HG02623 (cell line): ENCODE measurements around the gene UBQLN4.
"Not testable (repeated sequence)": the region's sequence is repeated elsewhere in the genome, so short reads cannot be mapped to it uniquely, and the experiment has no call there.

Experiments used
- ATAC-seq: cut with Tn5 transposase; IDR thresholded peaks from one replicate; pipeline ENCODE4 v1.9.1; 2021; ENCODE audit warnings: moderate library complexity; ENCODE audit not compliant: unreplicated experiment

UBQLN4 gene

DNA sequence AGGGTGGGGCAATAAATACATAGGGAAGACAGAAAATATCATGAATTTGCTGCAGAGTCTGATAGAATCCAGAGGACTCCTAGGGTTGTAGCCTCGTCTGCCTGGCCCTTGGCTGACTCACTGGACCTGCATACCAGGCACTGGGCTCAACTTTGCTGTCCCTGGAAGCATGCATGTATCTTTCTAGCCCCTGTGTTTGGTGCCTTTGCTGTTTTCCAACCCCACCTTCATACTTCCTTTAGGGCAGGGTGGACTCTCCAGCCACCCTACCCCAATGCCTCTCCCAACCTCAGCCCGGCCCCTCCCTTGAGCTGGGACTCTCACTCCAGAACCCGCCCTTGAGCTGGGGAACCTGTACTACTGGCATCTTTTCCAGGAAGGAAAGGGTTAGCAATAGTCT lies 8.6 kb upstream of the UBQLN4 start:
- no peak for ATAC-seq

DNA sequence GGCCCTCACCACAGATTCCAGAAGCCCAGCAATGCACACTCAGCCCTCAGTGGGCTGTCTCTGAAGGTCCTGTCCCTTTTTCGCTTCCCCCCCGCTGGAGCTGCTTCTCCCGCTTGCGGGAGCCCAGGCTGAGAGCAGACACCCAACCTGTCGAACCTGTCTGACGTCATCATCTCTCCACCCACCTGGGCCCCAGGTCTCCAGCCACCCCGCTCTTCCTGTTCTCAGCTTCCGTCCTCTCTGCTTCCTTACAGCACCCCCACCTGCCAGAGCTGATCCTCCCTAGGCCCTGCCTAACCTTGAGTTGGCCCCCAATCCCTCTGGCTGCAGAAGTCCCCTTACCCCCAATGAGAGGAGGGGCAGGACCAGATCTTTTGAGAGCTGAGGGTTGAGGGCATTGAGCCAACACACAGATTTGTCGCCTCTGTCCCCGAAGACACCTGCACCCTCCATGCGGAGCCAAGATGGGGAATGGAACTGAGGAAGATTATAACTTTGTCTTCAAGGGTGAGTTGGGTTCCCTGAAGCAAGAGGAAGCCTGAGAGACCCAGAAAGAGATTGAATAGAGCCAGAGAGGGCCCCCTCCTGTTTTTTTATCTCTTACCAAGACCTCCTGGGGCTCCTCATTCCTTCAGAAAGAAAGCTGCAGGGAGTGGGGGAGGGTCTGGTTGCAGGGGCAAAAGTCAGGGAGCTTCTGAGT lies 7.5 kb upstream of the UBQLN4 start, which contains the start of gene RAB25:
RAB25 (plus strand) TSS at position 224 of the 700 bp plus-strand sequence; CDS start at position 465, 241 bp downstream.
- ATAC-seq, result no peak

DNA sequence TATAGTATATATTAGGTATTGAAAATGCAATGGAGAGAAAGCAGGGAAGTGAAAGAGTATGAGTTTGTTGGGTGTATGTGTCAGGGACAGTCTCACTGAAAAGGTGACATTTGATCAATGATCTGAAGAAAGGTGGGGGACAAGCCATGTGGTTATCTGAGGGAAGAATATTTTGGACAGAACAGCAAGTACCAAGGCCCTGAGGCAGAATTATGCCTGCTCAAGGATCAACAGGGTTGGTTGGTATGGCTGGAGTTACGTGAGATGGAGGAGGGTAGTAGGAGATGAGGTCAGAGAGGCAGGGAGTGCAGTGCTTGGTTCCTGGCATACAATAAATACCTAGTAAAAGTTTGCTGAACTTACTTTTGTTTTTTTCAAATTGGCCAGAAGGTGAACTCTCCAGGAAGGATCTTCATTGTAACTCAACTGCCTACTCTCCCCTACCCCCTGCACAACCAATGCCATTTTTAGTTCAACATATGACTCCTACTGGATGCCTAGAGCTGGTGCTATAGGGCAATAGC lies 2.8 kb upstream of the UBQLN4 start:
- no peak for ATAC-seq

DNA sequence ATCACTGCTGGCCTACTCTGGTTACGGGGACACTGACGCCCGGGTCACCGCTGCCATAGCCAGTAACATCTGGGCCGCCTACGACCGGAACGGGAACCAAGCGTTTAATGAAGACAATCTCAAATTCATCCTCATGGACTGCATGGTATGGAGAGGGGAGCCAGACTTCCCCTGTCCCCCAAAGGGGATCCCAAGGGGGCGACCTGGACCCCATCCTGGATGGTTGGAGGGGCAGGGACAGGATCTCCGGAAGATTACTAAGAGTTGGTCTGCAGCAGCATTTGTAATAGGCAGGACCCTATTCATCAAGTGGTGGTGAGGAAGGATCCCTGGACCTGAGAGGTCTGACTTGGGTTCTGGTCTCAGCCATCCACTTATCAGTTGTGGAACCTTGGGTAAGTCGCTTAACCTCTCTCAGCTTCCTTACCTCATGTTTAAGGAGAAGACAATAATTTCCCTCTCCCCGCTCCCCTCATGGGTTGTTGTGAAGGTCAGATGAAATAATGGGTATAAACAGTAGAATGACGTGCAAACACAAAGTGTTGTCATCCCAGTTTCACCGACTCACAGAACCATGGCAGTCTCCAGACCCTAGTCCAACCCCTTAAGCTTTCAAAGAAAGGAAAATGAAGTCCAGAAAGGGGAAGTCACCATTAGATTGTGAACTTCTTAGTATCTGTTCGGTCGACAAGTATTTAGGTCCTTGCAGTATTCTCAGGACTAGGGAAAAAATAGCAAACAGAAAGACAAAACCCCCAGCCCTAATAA lies 1.9 kb upstream of the UBQLN4 start:
- no peak for ATAC-seq

DNA sequence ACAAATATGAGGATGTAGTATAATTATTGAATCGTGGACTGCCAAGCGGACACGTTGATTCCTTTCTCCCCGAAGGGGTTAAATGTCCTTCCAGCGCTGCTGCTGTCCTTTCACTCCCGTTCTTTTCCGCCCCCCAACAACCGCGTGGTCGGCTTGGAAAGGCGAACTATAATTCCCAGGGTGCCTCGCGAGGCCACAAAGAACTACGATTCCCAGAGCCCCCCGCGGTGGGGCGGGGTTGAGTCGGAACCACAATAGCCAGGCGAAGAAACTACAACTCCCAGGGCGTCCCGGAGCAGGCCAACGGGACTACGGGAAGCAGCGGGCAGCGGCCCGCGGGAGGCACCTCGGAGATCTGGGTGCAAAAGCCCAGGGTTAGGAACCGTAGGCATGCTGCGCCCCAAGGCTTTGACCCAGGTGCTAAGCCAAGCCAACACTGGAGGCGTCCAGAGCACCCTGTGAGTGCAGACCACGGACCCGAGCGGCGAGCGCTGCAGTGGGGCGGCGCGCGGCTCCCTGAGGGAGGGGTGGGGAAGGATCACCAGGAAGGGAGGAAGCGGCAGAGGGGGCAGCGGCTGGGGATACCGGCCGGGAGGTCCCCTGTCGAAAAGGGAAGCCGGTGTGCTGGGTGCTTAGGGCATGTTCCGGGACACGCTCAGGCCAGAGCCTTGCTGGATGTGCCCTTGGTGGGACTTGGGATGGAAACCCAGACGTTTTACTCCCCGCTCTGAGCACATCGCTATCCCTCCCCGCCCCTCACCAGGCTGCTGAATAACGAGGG lies 1.1 kb upstream of the UBQLN4 start, which contains the start of gene LAMTOR2:
LAMTOR2 (plus strand) TSS at position 283 of the 781 bp plus-strand sequence; CDS start at position 391, 108 bp downstream.
- peak; percentile 62 for ATAC-seq

DNA sequence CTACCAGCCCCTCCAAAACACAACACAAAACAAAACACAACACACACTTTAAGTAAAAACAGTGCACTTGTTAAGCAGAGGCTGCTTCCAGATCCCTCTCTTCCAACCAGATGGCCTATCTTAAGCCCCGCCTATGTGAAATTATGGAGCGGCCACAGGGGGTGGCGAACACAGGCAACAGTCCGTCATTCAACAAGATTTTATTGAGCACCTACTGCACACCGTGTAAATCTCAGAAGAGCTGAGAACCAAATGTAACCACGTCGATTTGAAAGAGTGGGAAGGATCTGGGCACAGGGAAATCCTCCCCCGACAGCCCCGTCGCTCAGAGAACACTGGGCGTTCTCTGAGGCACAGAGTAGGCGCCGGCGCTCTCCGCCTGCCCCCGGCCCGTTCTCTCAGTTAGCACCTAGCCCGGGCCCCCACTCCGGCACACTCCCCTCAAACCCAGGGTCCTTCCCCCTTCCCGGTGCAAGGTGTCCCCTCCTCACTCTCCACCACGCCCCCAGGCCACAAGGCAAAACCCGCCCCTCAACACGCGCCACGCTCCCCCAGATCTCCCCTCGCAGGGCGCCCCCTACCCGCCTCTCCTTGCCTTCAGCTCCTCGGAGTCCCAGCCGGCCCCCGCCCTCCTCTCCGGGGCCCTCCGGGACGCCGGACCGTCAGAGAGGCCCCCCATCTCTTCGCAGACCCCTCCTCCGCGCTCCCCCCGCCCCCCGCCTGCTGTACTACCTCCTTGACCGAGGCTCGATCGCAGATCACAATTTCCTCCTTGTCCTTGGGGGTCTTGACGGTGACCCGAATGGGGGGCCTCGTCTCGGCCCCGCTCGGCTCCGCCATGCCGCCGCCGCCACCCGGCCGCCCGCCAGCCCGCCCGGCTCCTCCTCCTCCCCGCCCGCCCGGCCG lies 483 bp downstream of the UBQLN4 start:
- ATAC-seq, result peak; percentile 18

DNA sequence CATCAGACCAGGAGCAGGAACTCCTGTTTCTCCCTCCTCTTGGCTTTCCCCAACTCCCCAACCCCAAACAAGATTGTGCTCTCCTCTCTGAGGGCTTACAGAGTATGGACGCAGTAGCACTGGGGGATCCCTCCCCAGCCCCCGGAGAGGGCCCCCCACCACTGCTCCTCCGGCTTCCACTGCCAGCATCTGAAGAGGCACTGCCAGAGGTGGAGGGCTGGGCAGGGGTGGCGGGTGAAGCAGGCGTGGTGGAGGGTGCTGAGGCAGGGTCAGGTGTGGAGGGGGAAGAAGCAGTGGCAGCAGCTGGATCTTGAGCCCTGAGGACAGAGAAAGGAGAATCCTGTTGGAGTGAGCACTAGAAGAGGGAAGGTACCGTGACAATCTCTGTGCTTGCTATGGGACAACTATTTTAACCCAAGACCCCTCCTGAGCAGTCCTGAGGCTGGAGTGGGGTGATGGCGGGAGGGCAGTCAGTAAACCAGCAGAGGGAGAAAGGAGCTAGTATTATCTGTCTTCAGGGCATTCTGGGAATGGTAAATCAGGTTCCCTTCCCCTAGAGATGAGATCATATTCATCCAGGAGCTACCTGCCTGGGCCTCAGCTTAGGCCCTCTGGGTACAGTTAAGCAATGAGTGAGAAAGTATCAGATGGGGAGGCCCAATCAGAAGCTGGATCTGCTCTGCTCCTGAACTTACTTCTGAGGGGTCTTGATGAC lies 2.4 kb downstream of the UBQLN4 start:
- ATAC-seq, result no peak

DNA sequence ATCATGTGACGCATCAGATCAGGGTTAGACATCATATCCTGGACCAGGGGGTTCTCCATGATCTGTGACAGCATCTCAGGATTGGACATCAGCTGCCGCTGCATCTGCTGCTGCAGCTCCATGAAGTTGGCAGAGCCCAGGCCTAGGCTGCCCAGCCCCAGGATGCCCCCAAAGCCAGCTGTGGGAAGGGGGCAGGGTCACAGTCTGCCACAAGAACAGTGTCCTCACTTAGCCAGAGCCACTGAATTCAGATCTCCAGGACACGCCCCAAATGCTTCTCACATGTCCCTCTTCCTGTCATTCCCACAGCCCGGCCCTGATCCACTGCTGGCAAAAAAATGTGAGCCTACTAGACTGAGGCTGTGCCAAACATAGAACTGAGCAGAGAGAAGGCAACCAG lies 3.2 kb downstream of the UBQLN4 start:
- ATAC-seq, result no peak

DNA sequence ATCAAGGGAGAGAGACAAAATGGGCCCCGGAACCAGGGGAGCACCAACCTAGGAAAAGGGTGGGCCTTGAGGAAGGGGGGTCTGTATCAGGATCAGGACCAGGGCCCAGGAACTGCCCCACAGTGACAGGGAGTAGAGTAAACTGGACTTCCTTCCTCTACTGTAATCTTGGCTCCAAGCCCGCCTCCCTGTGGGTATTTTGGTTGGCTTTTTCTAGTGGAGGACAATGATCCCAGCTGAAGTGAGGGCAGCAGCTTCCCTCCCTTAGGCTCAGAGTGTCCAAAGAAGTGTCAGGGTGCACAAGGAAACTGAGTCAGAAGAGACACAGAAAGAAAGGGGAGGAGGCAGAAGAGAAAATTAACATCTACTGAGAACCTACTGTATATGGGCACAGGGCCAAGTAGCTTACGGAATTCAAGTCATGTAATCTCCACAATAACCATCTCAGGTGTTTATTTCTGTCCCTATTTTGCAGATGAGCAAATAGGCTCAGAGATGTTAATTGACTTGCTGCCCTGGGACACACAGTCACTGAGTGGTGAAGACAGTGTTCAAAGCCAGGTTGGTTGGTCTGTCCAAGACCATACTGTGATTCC lies 4.8 kb downstream of the UBQLN4 start:
- no peak for ATAC-seq

DNA sequence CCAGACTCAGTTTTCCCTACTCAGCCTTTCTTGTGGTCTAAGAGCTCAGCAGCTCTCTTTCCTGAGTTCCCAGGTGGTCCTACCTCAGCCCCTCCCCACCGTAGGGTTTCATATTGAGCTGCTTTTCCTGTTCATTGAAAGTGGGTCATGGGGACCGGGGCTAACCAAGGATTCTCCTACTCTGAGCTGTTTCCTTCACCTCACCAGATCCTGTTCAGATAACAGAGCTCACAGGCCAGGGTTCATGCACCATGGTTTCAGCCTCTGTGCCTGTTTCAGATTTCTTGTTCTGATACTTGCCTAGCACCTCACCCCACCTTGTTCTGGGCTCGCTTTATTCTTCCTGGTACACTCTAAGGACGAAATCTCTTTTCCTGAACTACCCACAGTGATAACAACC lies 8.5 kb downstream of the UBQLN4 start:
- ATAC-seq, result no peak

DNA sequence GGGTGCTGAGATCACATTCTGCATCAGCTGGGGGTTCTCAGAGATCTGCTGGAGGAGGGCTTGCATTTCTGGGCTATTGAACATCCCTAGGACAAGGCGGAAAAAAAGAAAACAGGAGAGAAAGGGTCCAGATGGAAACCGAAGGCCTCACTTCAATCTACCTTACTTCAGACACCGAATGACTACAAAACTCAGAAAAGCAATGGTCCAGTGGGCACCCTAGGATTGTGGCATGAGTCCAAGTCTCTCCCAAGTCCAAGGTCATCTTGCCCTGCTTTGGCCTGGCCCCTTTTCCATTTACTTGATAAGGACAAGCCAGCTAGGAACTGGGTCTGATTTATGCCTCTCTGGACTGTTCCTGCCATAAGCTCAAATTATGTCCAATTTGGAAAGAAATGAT lies 10.8 kb downstream of the UBQLN4 start:
- no peak for ATAC-seq

DNA sequence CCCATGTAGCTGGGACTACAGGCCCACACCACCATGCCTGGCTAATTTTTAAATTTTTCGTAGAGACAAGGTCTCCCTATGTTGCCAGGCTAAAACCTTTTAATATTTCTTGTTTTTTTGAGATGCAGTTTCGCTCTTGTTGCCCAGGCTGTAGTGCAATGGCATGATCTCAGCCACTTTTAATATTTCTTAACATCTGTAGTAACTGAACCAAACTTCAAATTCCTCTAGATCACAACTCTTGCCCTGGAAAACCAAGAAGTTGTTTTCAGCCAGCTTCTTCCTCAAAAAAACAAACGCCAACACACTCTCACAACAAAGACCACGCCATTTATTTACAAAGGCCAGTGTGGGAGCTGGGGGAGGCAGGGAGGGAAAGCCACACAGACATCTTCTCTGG lies 18.6 kb downstream of the UBQLN4 start:
- ATAC-seq, result not testable (repeated sequence)

DNA sequence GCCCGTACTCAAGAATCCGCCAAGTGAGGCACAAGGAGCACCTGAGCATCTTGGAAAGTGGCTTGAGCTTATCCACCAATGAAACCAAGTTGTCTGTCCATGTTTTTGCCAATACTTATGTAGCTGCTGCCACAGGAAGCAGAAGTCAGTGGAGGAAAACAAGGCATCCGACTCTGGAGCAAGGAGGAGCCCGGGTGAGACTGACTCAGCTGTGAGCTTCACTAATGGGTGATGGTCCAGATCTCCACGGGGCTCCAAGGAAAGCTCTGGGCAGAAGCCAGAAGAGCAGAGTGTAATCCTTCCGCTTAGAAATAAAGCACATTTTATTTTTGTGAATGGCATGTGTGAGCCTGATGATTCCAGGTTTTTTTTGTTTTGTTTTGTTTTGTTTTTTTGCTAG lies 20.6 kb downstream of the UBQLN4 start:
- no peak for ATAC-seq

DNA sequence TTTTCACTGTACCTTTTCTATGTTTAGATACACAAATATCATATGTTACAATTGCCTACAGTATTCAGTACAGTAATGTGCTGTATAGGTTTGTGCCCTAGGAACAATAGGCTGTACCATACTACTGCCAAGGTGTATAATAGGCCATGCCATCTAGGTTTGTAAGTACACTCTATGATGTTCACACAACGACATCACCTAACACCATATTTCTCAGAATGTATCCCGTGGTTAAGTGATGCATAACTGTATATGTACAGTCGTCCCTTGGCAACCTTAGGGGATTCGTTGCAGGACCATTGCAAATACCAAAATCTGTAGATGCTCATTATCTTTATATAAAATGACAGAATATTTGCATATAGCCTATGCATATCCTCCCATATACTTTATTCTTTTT lies 27.0 kb downstream of the UBQLN4 start:
- ATAC-seq, result no peak

DNA sequence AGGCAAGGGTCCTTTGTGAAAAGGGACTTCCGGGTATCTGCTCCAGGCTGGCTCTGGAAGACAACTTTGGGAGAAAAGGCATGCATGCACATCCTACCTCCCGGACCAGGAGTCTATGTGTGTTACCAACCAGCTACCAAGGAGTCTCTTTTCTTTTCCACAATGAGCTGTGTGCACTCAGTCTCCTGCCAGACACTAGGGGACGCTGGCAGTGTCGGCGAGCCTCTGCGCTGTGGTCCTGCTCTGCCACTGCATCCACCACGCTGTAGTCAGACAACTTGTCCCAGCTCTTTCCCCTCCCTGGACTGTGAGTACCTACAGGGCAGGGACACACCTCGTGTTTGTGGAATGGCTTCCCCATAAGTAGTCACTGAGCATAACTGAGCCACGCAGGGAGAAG lies 27.7 kb downstream of the UBQLN4 start:
- ATAC-seq, result no peak

DNA sequence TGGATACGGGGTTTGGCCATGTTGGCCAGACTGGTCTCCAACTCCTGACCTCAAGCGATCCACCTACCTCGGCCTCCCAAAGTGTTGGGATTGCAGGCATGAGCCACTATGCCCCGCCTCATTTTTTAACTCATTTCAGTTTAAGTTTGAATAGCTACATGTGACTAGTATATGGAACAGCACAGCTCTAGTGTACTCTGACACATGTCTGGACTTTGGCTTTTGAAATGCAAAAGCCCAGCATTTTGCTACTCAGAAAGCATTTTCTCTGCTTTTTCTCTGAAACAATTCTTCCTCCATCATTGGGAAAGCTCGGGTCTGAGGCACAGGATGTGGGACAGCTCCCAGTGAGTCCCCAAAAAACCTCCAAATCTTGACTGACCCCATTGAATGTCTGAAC lies 28.8 kb downstream of the UBQLN4 start:
- no peak for ATAC-seq

DNA sequence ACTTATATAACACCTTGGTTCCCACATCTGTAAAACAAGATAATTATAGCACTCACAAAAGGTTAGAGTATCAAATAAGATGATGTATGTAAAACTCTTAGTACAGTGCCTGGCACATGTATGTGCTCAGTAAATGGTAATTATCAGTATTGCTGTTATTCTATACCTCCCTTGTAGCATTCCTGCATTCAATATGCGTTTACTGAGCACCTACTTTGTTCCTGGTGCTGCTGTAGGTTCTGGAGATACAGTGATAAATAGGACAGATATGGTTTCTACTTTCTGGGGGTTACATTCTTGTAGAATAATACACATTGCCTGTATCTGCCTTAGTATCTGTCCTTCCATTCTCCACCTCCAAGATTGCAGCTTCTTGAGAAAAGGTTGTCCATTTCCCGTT lies 31.6 kb downstream of the UBQLN4 start:
- ATAC-seq, result no peak

DNA sequence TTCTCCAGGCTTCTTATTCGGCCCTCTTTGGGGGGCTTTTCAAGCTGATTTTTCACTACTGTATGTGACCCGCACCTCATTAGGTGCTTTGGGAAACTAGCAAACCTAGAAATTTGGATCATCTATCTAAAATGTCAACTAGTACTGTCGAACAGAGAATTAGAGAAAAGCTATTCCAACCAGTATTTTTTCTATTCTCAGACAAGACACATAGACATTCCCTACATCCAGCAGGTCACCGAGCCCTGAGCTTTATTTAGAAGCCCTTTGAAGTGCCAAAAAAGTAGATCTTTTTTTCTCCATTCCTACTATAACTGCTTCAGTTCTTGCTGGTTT lies 32.5 kb downstream of the UBQLN4 start:
- no peak for ATAC-seq

DNA sequence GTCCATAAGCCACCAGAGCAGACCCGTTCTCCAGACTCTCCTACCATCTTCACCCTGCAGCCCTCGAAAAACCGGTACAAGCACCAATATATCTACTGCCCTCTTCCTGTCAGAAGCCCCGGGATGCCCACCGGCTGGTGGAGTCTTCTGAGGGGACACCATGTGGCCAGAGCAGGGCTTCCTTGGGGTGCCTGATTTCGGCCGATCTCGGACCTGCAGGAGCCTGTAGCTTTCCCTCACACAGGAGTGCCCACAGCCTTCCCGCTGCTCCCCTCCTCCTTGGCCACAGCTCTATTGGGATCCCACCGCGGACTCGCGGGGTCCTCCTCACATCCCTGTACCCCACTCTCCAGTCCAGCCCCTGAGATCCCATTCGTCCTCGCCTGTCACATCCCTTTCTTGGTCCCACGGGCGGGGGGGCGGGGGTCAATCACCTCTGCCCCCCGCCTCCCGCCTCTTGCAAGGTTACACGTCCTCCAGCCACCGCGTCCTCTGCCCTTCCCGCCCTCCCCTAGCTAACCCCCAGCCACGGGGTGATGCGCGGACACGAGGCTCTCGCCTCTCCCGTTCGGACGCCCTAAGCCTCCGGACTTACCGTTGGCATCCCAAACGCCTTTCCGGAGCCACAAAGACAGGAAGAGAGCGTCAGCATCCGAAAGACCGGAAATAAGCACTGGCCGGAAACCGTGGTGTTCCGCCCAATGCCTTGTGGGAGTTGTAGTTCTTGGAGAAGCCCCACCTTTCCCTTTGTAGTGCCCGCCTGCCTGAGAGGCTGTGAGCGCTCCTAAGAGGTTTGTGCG lies 33.1 kb downstream of the UBQLN4 start, which contains the start of gene SSR2:
SSR2 (minus strand) TSS at position 659 of the 800 bp plus-strand sequence. CDS start 784 bp downstream, outside the sequence.
- peak; percentile 95 for ATAC-seq
